HEK293 (cell line): ENCODE data around the gene RASGRP1.

Experiments used
- CTCF ChIP-seq: fragments of 450-650 bp; formaldehyde crosslinking; IDR thresholded peaks from 2 replicates; pipeline ENCODE4 v1.5.1; 2016; ENCODE audit warnings: missing biosample characterization, missing genetic modification characterization
- YY1 ChIP-seq: fragments of 450-650 bp; formaldehyde crosslinking; IDR thresholded peaks from 2 replicates; pipeline ENCODE4 v1.5.1; 2018; ENCODE audit warnings: missing biosample characterization, missing genetic modification characterization
- ZBTB26 ChIP-seq: fragments of 450-650 bp; formaldehyde crosslinking; optimal IDR thresholded peaks from 2 replicates; pipeline ENCODE3; 2016; ENCODE audit warnings: missing biosample characterization, mild to moderate bottlenecking, missing genetic modification characterization
- ZNF138 ChIP-seq: fragments of 450-650 bp; formaldehyde crosslinking; IDR thresholded peaks from 2 replicates; pipeline ENCODE4 v1.5.1; 2016; ENCODE audit warnings: missing biosample characterization, missing genetic modification characterization, borderline replicate concordance
- ZNF26 ChIP-seq: fragments of 450-650 bp; formaldehyde crosslinking; IDR thresholded peaks from 2 replicates; pipeline ENCODE4 v1.5.1; 2016; ENCODE audit warnings: missing biosample characterization, missing genetic modification characterization

GRCh38 chr15:38611228-38611627, 46.6 kb upstream of the RASGRP1 start:
- TF ChIP-seq YY1 (tag by site-specific recombination): no peak
- TF ChIP-seq CTCF (tag by site-specific recombination): no peak
- TF ChIP-seq ZNF26 (tag by site-specific recombination): no peak
- no peak for TF ChIP-seq ZBTB26 (tag by site-specific recombination)
- TF ChIP-seq ZNF138 (tag by site-specific recombination): no peak
